MM.1S (cell line): ENCODE data around the gene FARS2.

Experiments used
- DNase-seq: peaks from one replicate; pipeline ENCODE4 v3.0.0-alpha.2; 2015
- H2AFZ ChIP-seq: fragments of 300-600 bp; sonication (generic); 2 replicates; pipeline ENCODE4 v1.6.0; 2016; ENCODE audit warnings: antibody characterized with exemption, low read length
- H3F3A ChIP-seq: fragments of 300-600 bp; sonication (generic); 2 replicates; pipeline ENCODE4 v1.6.1; 2016; ENCODE audit warnings: mild to moderate bottlenecking, antibody characterized with exemption, low read length, moderate library complexity, mixed read lengths; ENCODE audit not compliant: insufficient read depth
- H3K27ac ChIP-seq: fragments of 300-600 bp; sonication (generic); 2 replicates; pipeline ENCODE4 v1.5.1; 2016; ENCODE audit warnings: mild to moderate bottlenecking, low read length
- H3K27me3 ChIP-seq: fragments of 300-600 bp; sonication (generic); replicated peaks from 2 replicates; pipeline ENCODE4 v1.6.0; 2016; ENCODE audit warnings: low read length; ENCODE audit not compliant: insufficient read depth
- H3K36me3 ChIP-seq: fragments of 300-600 bp; sonication (generic); replicated peaks from 2 replicates; pipeline ENCODE4 v1.6.1; 2016; ENCODE audit warnings: mild to moderate bottlenecking, low read length, mixed read lengths; ENCODE audit not compliant: insufficient read depth
- H3K4me1 ChIP-seq: fragments of 300-600 bp; sonication (generic); 2 replicates; pipeline ENCODE4 v1.6.1; 2016; ENCODE audit warnings: low read length, mixed read lengths
- H3K4me2 ChIP-seq: fragments of 300-600 bp; sonication (generic); 2 replicates; pipeline ENCODE4 v1.6.0; 2016; ENCODE audit warnings: low read depth, low read length
- H3K4me3 ChIP-seq: fragments of 300-600 bp; sonication (generic); 2 replicates; pipeline ENCODE4 v1.5.1; 2016; ENCODE audit warnings: low read length, mixed read lengths
- H3K79me2 ChIP-seq: fragments of 300-600 bp; sonication (generic); 2 replicates; pipeline ENCODE4 v1.6.1; 2016; ENCODE audit warnings: mixed run types, low read length, mixed read lengths
- H3K9ac ChIP-seq: fragments of 300-600 bp; sonication (generic); 2 replicates; pipeline ENCODE4 v1.6.1; 2016; ENCODE audit warnings: low read length, mixed read lengths
- H3K9me2 ChIP-seq: fragments of 300-600 bp; sonication (generic); replicated peaks from 2 replicates; pipeline ENCODE4 v1.6.1; 2016; ENCODE audit warnings: mild to moderate bottlenecking, low read length, mixed read lengths; ENCODE audit not compliant: insufficient read depth
- H3K9me3 ChIP-seq: fragments of 300-600 bp; sonication (generic); replicated peaks from 2 replicates; pipeline ENCODE4 v1.6.1; 2016; ENCODE audit warnings: mild to moderate bottlenecking, low read length, mixed read lengths; ENCODE audit not compliant: insufficient read depth
- H4K20me1 ChIP-seq: fragments of 300-600 bp; sonication (generic); 2 replicates; pipeline ENCODE4 v1.6.1; 2016; ENCODE audit warnings: mild to moderate bottlenecking, low read length, moderate library complexity, mixed read lengths; ENCODE audit not compliant: insufficient read depth
- CTCF ChIP-seq: fragments of 300-600 bp; sonication (generic); IDR thresholded peaks from 2 replicates; pipeline ENCODE4 v1.5.1; 2016; ENCODE audit warnings: antibody characterized with exemption, low read length, mixed read lengths
- EZH2 ChIP-seq: fragments of 300-600 bp; sonication (generic); optimal IDR thresholded peaks from 2 replicates; pipeline ENCODE3; 2017; ENCODE audit warnings: low read depth, mild to moderate bottlenecking, antibody characterized with exemption, low read length, mixed read lengths
- EZH2phosphoT487 ChIP-seq: fragments of 300-600 bp; sonication (generic); IDR thresholded peaks from 2 replicates; pipeline ENCODE4 v1.6.1; 2018; ENCODE audit warnings: antibody characterized with exemption, low read length

The FARS2 gene

GRCh38 chr6:5333658-5334057, 72.3 kb downstream of the FARS2 start:
- Histone ChIP-seq H3K79me2 (0 out of 2 replicates have a peak, but pooled peaks cover 15% of the 10 kb centered on the region), H3K9ac (no peak overlapping the region), H3K9me3 (no peaks in the 10 kb centered on the region), H3K27ac (no peak overlapping the region), H3K4me1 (peaks cover 8% of the 10 kb centered on the region), H2AFZ (no peak overlapping the region), H3K4me2 (no peak overlapping the region), H3K4me3 (no peak overlapping the region), H3K27me3 (no peaks in the 10 kb centered on the region), H3F3A (peaks cover 7% of the 10 kb centered on the region), H3K36me3 (no peaks in the 10 kb centered on the region), H3K9me2 (no peaks in the 10 kb centered on the region), H4K20me1 (no peaks in the 10 kb centered on the region)
- TF ChIP-seq EZH2phosphoT487: no peak
- no peak for TF ChIP-seq CTCF
- TF ChIP-seq EZH2: no peak
- DNase-seq: no peak

DNA sequence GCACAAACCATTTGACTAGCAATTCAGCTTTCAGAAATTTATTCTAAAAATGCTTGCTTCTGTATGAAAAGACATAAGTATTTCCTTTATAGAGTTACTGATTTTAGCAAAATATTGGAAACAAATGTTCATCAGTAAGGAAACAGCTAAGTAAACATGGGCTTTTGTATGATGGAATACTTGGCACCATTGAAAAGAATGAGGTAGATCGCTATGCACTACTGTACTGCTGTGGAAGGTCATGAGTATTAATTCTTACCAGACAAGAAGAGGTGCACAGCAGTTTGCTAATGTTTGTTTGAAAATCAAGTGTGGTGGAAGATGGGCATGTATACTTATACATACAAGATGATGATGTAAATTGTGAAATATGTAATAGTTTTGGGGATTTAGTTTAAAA, 73.0 kb downstream of the FARS2 start:
- no peak for DNase-seq
- peaks cover 7% of the 10 kb centered on the region for H3F3A ChIP-seq
- 0 out of 2 replicates have a peak, but pooled peaks cover 15% of the 10 kb centered on the region for H3K79me2 ChIP-seq
- no peak overlapping the region for H3K9ac ChIP-seq
- no peaks in the 10 kb centered on the region for H3K36me3 ChIP-seq
- H3K27ac ChIP-seq: no peak overlapping the region
- TF ChIP-seq CTCF: no peak
- no peak for TF ChIP-seq EZH2phosphoT487
- no peak for TF ChIP-seq EZH2
- no peak overlapping the region for H3K4me2 ChIP-seq
- no peak overlapping the region for H3K4me3 ChIP-seq
- H2AFZ ChIP-seq: no peak overlapping the region
- no peaks in the 10 kb centered on the region for H3K9me2 ChIP-seq
- H4K20me1 ChIP-seq: no peaks in the 10 kb centered on the region
- H3K4me1 ChIP-seq: peaks cover 8% of the 10 kb centered on the region
- H3K27me3 ChIP-seq: no peaks in the 10 kb centered on the region
- no peaks in the 10 kb centered on the region for H3K9me3 ChIP-seq

GRCh38 chr6:5335020-5335419, 73.7 kb downstream of the FARS2 start:
- TF ChIP-seq EZH2: no peak
- TF ChIP-seq EZH2phosphoT487: no peak
- no peak for TF ChIP-seq CTCF
- DNase-seq: no peak
- no peak overlapping the region for H3K4me3 ChIP-seq
- H3K9me3 ChIP-seq: no peaks in the 10 kb centered on the region
- H3K9me2 ChIP-seq: no peaks in the 10 kb centered on the region
- 0 out of 2 replicates have a peak, but pooled peaks cover 12% of the 10 kb centered on the region for H3K79me2 ChIP-seq
- peaks cover 7% of the 10 kb centered on the region for H3F3A ChIP-seq
- no peaks in the 10 kb centered on the region for H4K20me1 ChIP-seq
- H3K9ac ChIP-seq: no peak overlapping the region
- H3K4me2 ChIP-seq: no peak overlapping the region
- H2AFZ ChIP-seq: no peak overlapping the region
- H3K27ac ChIP-seq: no peak overlapping the region
- no peaks in the 10 kb centered on the region for H3K27me3 ChIP-seq
- H3K36me3 ChIP-seq: no peaks in the 10 kb centered on the region
- H3K4me1 ChIP-seq: peaks cover 8% of the 10 kb centered on the region
